Measurements from ENCODE around the gene SOX5. TPM values are rescaled to one million over a fixed set of nuclear protein-coding genes. Genes with fewer than 3 reads are reported as not detected.

Gene SOX5
- total RNA-seq, 2 experiments from 2014 or later = 0.50 TPM; not detected in 1

DNA sequence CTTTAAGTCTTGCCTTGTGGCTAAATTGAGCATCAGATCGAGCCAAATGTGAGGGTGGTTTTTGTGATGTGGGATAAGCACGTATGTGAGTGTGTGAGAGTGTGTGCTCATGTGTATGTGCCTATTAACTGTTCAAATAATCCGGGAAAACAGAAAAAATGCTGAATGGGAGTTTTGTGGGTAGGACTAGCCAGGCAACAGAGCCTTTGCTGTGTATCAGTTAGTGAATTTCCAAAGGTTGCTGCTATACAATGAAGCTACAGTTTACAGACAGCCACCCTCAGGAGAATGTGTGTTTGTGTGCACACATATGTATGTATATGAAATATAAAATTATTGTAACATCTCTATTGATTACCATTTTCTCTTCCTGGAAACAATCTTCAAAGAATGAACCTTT lies 154.0 kb downstream of the SOX5 start:
- no peaks in the 10 kb centered on the region for H3K27me3 Mint-ChIP-seq
- ATAC-seq = no peak
- H3K36me3 Mint-ChIP-seq = no peaks in the 10 kb centered on the region
- no peak for DNase-seq
- no peak overlapping the region for H3K4me3 Mint-ChIP-seq
- peaks cover 4% of the 10 kb centered on the region for H3K9me3 Mint-ChIP-seq (ENCODE audit: low read depth)
- no peak overlapping the region for H3K27ac Mint-ChIP-seq
- CTCF ChIA-PET = no interaction called here
- no peaks in the 10 kb centered on the region for H3K4me1 Mint-ChIP-seq

DNA sequence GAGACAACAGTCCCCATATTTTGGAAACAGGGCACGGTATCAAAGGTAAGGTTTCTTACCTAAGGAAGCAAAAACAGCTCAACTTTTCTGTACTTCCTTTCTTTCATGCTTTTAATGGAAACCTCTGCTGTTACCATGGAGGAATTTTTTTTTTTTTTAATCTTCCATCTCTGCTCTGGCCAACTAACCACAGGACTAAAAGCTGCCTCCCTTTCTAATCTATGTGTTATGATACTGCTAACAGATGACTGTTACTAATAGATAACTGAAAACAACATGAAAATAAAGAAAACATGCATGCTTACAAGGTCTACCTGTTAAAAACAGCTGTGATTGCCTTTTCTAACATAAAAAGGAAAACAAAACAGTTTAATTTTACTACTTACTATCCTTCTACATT lies 168.4 kb downstream of the SOX5 start:
- ATAC-seq = no peak
- no peaks in the 10 kb centered on the region for H3K4me1 Mint-ChIP-seq
- H3K9me3 Mint-ChIP-seq (ENCODE audit: low read depth) = peaks cover 5% of the 10 kb centered on the region
- CTCF ChIA-PET = no interaction called here
- no peak for DNase-seq
- no peaks in the 10 kb centered on the region for H3K27me3 Mint-ChIP-seq
- H3K36me3 Mint-ChIP-seq = no peaks in the 10 kb centered on the region
- no peak overlapping the region for H3K4me3 Mint-ChIP-seq
- H3K27ac Mint-ChIP-seq = no peak overlapping the region

DNA sequence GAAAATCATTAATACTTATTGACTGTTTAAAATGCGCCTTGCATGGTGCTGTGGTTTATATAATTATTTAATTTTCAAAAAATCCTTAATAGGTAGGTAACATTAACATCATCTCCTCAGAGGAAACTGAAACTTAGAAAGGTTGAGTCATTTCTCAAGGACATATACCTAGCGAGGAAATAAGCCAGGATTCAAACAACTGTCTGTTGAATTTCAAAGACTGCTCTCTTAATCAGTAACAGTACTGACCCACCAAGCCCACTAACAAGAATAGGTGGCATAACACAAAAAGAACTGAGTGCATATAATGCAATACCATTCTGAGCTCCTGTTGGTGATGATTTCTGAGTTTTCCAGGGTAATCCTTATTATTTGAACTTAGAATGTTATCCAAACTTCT lies 174.3 kb downstream of the SOX5 start:
- DNase-seq (no peak), ATAC-seq (no peak)
- Mint-ChIP-seq H3K4me3 (no peak overlapping the region), H3K9me3 (ENCODE audit: low read depth) (peaks cover 7% of the 10 kb centered on the region), H3K27me3 (no peaks in the 10 kb centered on the region), H3K36me3 (no peaks in the 10 kb centered on the region), H3K27ac (no peak overlapping the region), H3K4me1 (no peaks in the 10 kb centered on the region)
- CTCF ChIA-PET = interaction anchor here (0.5 kb wide), 1 partner anchor 1818 kb away, joined by 3 read pairs; no protein-coding TSS in a partner anchor

DNA sequence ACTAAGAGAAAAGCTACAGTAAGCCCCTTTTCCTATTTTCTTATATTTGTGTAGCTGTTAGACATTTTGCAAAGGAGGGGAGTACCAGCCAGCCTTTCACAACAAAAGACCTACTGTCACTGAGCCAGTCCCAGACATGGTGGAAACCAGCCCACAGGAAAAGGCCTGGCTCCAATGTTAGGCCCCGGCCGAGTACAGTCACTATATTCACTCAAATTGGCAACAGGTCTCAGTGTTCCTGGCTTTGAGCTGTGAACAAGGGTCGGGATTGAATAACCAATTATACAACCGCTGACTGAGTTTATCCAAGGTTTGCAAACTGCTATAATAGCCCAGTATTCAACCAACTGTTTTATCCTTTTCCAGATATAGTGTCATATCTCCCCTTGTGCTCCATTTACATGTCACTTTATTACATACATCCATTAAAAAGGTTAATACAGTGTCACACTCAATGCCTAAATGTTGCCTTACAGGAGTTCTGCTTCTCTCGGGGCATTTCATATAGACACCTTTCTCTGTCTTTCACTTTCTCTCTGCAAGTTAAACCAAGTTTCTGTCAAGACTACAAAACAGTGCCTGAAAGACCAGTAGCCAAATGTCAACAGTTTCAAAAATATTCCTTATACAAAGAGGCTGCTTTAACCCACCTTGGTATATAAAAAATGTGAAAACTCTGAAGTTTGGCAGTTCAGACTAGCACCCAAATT lies 178.1 kb downstream of the SOX5 start:
- H3K27ac Mint-ChIP-seq = no peak overlapping the region
- no peak overlapping the region for H3K4me3 Mint-ChIP-seq
- ATAC-seq (no peak), DNase-seq (no peak)
- H3K36me3 Mint-ChIP-seq = no peaks in the 10 kb centered on the region
- CTCF ChIA-PET = no interaction called here
- no peaks in the 10 kb centered on the region for H3K4me1 Mint-ChIP-seq
- no peaks in the 10 kb centered on the region for H3K27me3 Mint-ChIP-seq
- H3K9me3 Mint-ChIP-seq (ENCODE audit: low read depth) = peaks cover 2% of the 10 kb centered on the region

DNA sequence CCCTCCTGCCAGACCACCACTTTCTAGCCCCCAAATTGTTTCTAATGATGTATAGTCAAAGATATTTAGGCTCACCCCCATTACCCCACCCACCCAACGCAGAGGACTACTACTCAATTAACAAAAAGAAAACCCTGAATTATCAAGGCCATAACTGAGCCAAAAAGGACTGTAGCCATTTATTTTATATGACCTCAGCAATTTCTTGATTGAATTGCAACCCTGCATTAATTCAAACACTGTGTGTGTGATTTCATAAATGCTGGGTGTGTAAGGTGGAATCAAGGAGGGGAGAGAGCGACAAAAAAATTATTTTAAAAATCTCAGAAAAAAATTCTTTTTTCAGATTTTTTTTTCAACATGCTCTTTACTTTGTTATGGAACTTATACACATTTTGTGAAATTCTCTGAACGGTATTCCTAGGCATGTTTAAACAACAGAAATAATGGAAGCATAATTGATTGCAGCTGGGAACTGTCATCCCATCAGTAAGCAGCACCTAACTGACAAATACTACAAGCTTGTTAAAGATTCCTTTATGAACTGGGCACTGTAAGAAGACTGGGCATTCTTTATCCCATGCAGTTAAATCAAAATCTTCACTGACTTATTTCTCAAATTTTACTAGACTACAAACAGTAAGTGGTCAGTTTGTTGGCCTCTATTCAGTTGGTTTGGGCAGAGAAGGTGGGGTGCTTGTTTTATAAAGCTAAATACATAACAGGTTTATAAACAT lies 179.1 kb downstream of the SOX5 start:
- CTCF ChIA-PET = interaction anchor here (0.7 kb wide), 1 partner anchor 865 kb away, joined by 3 read pairs; no protein-coding TSS in a partner anchor
- no peak overlapping the region for H3K27ac Mint-ChIP-seq
- peaks cover 2% of the 10 kb centered on the region for H3K9me3 Mint-ChIP-seq (ENCODE audit: low read depth)
- no peak overlapping the region for H3K4me3 Mint-ChIP-seq
- H3K36me3 Mint-ChIP-seq = no peaks in the 10 kb centered on the region
- DNase-seq (no peak), ATAC-seq (no peak)
- H3K27me3 Mint-ChIP-seq = no peaks in the 10 kb centered on the region
- no peaks in the 10 kb centered on the region for H3K4me1 Mint-ChIP-seq

DNA sequence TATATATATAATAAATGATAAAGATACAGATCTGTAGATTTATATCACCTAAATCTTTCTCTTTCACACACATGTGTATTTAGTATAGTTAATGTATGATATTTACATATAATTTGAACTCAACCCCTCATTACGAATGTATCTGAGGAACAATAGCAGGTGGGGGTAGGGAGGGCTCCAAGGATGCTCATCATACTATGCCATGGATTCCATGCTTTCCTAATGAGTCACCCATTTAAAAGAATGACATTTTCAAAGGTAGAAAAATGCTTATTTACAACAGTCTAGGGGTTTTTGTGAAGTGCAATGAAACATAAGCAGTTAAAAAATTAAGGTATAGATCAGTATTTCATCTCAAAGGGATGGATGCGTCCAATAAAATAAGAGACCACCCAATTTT lies 181.6 kb downstream of the SOX5 start:
- Mint-ChIP-seq H3K36me3 (no peaks in the 10 kb centered on the region), H3K27ac (no peak overlapping the region), H3K4me3 (no peak overlapping the region), H3K27me3 (no peaks in the 10 kb centered on the region), H3K4me1 (no peaks in the 10 kb centered on the region), H3K9me3 (ENCODE audit: low read depth) (peaks cover 3% of the 10 kb centered on the region)
- DNase-seq (no peak), ATAC-seq (no peak)
- CTCF ChIA-PET = no interaction called here

DNA sequence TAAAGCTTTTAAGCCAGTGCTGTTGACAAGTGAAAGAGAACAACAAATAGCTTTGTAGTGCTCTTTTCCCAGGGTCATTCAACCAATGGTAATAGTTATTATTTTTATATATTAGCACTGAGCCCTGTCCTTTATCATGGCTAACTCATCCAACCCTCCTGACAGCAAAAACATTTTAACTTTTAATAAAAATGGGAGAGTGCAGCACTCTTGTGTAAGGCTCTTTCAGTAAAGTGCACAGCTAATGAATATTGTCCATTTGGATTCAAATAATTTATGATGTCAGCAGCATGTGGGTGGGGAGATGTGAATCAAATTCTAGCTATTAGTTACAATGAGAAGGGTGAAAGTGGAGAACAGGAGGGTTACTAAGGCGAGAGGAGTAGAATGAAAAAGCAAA lies 185.7 kb downstream of the SOX5 start:
- Mint-ChIP-seq H3K9me3 (ENCODE audit: low read depth) (peaks cover 2% of the 10 kb centered on the region), H3K4me3 (no peak overlapping the region), H3K4me1 (no peaks in the 10 kb centered on the region), H3K27ac (no peak overlapping the region), H3K27me3 (no peaks in the 10 kb centered on the region), H3K36me3 (no peaks in the 10 kb centered on the region)
- CTCF ChIA-PET = no interaction called here
- DNase-seq = no peak
- no peak for ATAC-seq

DNA sequence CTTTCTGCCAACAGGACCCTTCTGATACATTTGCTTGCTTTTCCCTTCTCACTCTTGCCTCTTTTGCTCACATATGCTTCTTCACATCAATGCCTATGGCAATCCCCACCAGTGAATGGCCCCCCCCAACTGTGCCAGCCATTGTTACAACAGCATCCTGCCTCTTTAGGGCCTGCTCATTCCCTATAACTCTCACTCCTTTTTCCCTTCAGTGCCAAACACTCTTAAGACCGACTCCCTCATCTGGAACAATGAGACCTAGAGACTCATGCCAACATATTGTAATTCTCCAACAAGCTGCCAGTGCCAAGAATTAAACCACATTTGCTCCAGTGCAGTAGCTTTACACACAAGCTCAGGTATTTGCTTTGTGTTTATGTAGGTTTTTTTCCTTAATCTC lies 189.0 kb downstream of the SOX5 start:
- ATAC-seq (no peak), DNase-seq (no peak)
- Mint-ChIP-seq H3K4me1 (no peaks in the 10 kb centered on the region), H3K36me3 (no peaks in the 10 kb centered on the region), H3K27me3 (no peaks in the 10 kb centered on the region), H3K27ac (no peak overlapping the region), H3K9me3 (ENCODE audit: low read depth) (peaks cover 2% of the 10 kb centered on the region), H3K4me3 (no peak overlapping the region)
- CTCF ChIA-PET = no interaction called here

DNA sequence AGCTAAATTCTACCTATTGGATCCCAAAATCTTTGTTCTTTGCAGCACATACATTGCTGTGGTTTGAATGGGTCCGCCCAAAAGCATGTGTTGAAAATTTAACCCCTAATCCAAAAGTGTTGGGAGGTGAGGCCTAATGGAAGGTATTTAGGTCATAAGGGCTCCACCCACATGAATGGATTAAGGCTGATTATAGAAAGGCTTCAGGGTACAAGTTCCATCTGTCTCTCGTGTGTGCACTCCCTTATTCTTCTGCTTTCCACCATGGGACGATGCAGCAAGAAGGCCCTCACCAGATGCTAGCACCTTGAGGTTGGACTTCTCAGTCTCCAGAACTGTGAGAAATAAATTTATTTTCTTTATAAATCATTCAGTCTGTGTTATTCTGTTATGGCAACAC lies 190.9 kb downstream of the SOX5 start:
- CTCF ChIA-PET = no interaction called here
- Mint-ChIP-seq H3K27ac (no peak overlapping the region), H3K9me3 (ENCODE audit: low read depth) (no peaks in the 10 kb centered on the region), H3K36me3 (no peaks in the 10 kb centered on the region), H3K4me3 (no peak overlapping the region), H3K4me1 (no peaks in the 10 kb centered on the region), H3K27me3 (no peaks in the 10 kb centered on the region)
- no peak for ATAC-seq
- no peak for DNase-seq

DNA sequence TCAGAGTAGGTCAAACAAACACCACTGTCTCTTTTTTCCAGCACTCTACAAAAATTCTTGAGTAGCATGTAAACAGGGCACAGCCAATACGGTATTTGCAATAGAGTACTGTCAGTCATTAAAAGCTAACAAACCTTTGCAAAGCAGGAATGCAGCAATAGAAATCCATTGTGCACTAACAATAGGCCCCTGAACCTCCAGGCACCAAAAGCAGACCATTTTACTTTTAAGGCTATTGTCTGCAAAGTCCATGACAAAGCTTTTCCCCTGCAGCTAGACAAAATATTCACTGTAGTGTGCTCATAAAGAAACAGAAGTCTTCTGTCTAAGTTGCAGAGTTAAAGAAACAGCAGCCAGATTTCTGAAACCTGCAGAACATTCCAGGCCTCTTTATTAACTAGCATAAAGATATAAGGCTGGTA lies 191.9 kb downstream of the SOX5 start:
- no peak overlapping the region for H3K4me3 Mint-ChIP-seq
- DNase-seq (no peak), ATAC-seq (no peak)
- H3K27me3 Mint-ChIP-seq = no peaks in the 10 kb centered on the region
- no peaks in the 10 kb centered on the region for H3K4me1 Mint-ChIP-seq
- H3K27ac Mint-ChIP-seq = no peak overlapping the region
- no peaks in the 10 kb centered on the region for H3K9me3 Mint-ChIP-seq (ENCODE audit: low read depth)
- CTCF ChIA-PET = no interaction called here
- no peaks in the 10 kb centered on the region for H3K36me3 Mint-ChIP-seq

DNA sequence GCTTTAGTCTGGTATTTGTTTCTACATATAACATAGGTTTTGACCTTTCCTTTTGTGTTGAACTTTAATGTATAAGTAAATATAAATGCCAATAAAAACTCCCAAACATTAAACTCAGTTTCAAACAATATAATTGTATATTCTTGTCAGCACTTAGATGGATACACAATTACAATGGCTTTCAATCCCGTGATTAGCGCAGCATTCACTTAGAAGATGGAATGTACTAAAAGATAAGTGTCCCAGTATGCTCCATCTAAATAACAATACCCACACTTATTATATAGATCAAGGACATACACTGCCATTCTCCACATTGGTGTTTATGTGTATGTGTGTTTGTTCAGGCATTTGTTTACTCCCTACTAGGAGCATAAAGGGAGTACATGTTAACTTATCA lies 193.1 kb downstream of the SOX5 start:
- Mint-ChIP-seq H3K4me3 (no peak overlapping the region), H3K27me3 (no peaks in the 10 kb centered on the region), H3K4me1 (no peaks in the 10 kb centered on the region), H3K9me3 (ENCODE audit: low read depth) (no peaks in the 10 kb centered on the region), H3K27ac (no peak overlapping the region), H3K36me3 (no peaks in the 10 kb centered on the region)
- no peak for ATAC-seq
- DNase-seq = no peak
- CTCF ChIA-PET = no interaction called here

DNA sequence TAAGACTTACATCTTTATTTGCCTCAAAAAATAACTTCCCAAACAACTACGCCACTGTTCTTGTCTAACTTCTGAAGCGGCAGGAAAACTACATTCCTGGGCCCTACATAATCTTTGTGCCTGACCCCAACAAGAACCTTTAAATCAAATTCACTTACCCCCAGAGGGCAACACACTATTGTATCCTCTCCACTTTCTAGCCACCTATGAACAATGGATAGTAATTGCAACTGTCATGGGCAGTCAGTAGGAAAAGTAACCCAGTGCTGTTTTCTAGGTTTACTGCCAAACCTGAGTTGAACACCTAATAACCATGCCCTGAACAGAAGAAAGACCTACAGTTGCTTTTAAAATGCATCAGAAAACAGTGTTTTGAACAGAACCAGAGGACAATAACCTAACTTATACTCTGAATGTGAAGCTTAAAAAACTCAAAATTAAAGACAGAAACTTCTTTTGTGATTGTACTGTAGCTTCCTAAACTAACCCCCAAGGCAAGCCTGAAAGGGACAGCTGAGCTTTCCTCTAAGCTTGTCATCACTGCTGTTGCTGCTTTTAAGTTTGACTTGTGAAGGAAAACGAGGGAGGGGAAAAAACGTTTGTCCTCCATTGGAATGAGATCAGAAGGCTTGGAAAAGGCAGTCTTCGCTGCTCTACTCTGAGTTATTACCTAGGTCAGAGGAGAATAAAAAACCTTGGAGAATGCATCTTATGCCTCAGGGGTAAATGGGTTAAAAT lies 195.7 kb downstream of the SOX5 start:
- H3K36me3 Mint-ChIP-seq = no peaks in the 10 kb centered on the region
- H3K27ac Mint-ChIP-seq = no peak overlapping the region
- ATAC-seq (no peak), DNase-seq (no peak)
- CTCF ChIA-PET = no interaction called here
- peaks cover 3% of the 10 kb centered on the region for H3K9me3 Mint-ChIP-seq (ENCODE audit: low read depth)
- H3K4me3 Mint-ChIP-seq = no peak overlapping the region
- H3K27me3 Mint-ChIP-seq = no peaks in the 10 kb centered on the region
- H3K4me1 Mint-ChIP-seq = no peaks in the 10 kb centered on the region

DNA sequence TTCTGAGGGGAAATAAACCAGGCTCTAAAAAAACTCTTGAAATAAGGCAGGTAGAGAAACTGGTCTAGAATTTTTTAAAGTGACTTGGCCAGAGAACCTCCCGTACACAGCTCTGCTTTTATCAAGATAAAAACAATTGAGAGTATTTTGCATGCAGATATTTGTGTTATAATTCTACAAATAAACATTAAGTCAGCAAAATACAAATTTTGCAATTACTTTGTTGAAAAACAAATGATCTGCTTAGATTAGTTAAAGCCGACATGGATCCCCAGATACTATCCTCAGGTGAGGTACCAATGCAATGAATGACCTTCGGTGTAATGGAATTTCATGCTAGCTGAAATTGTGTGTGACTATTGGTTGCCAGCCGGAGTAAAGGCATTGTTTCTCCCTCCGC lies 197.2 kb downstream of the SOX5 start:
- CTCF ChIA-PET = no interaction called here
- Mint-ChIP-seq H3K27me3 (no peaks in the 10 kb centered on the region), H3K4me3 (no peak overlapping the region), H3K4me1 (no peaks in the 10 kb centered on the region), H3K27ac (no peak overlapping the region), H3K36me3 (no peaks in the 10 kb centered on the region), H3K9me3 (ENCODE audit: low read depth) (peaks cover 3% of the 10 kb centered on the region)
- no peak for ATAC-seq
- DNase-seq = no peak

DNA sequence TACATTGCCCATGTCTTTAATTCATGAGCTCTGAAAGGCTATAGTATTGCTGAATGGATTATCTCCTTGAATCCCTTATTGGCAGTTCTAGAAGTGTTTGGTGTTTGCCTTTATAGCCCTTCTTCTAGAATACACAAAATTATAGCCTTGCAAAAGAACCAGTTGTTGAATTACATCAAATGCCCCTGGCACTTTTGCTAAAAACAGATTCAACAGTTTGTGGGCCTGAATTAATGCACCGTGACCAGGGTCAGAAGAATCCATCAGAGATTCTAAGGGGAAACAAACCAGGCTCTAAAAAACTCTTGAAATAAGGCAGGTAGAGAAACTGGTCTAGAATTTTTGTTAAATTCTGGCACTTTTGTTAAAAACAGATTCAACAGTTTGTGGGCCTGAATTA lies 197.8 kb downstream of the SOX5 start:
- no peaks in the 10 kb centered on the region for H3K36me3 Mint-ChIP-seq
- no peak for ATAC-seq
- H3K4me3 Mint-ChIP-seq = no peak overlapping the region
- CTCF ChIA-PET = no interaction called here
- H3K9me3 Mint-ChIP-seq (ENCODE audit: low read depth) = peaks cover 9% of the 10 kb centered on the region
- no peak for DNase-seq
- no peak overlapping the region for H3K27ac Mint-ChIP-seq
- no peaks in the 10 kb centered on the region for H3K27me3 Mint-ChIP-seq
- no peaks in the 10 kb centered on the region for H3K4me1 Mint-ChIP-seq
